Activated naive CD8-positive, alpha-beta T cell treated with anti-CD3 and anti-CD28 coated beads, Interleukin-2, amount 50 U/mL, for 24 hours (primary cell): Measurements from ENCODE around the gene PARP14.
"Not testable (repeated sequence)": the region's sequence is repeated elsewhere in the genome, so short reads cannot be mapped to it uniquely, and the experiment has no call there.

Source experiments
- ATAC-seq: fragments of 150-1000 bp; cut with Tn5 transposase; one replicate; pipeline ENCODE4 v1.10.0; 2021
- DNase-seq: peaks from one replicate; pipeline ENCODE4 v3.0.0; 2021
- H3K27ac Mint-ChIP-seq: one replicate; pipeline ENCODE4 v1.8.0; 2021; ENCODE audit warnings: mild to moderate bottlenecking, mixed read lengths
- H3K27me3 Mint-ChIP-seq: one replicate; pipeline ENCODE4 v1.8.0; 2021; ENCODE audit warnings: mixed read lengths
- H3K36me3 Mint-ChIP-seq: one replicate; pipeline ENCODE4 v1.8.0; 2021; ENCODE audit warnings: low read depth, mixed read lengths
- H3K4me1 Mint-ChIP-seq: one replicate; pipeline ENCODE4 v1.8.0; 2021; ENCODE audit warnings: mixed read lengths
- H3K4me3 Mint-ChIP-seq: one replicate; pipeline ENCODE4 v1.8.0; 2021; ENCODE audit warnings: mild to moderate bottlenecking, moderate library complexity, mixed read lengths
- H3K9me3 Mint-ChIP-seq: one replicate; pipeline ENCODE4 v1.8.0; 2021; ENCODE audit warnings: mixed read lengths

Gene PARP14

GRCh38 chr3:122727766-122728165 lies 47.1 kb downstream of the PARP14 start:
- peaks cover 46% of the 10 kb centered on the region for H3K36me3 Mint-ChIP-seq
- ATAC-seq (no peak), DNase-seq (no peak)
- H3K4me1 Mint-ChIP-seq: no peaks in the 10 kb centered on the region
- H3K27ac Mint-ChIP-seq: no peak overlapping the region
- no peaks in the 10 kb centered on the region for H3K9me3 Mint-ChIP-seq
- no peaks in the 10 kb centered on the region for H3K27me3 Mint-ChIP-seq
- H3K4me3 Mint-ChIP-seq: no peak overlapping the region

- no peaks in the 10 kb centered on the region for H3K27me3 Mint-ChIP-seq
- H3K4me1 Mint-ChIP-seq: no peaks in the 10 kb centered on the region
- H3K4me3 Mint-ChIP-seq: no peak overlapping the region
- no peak overlapping the region for H3K27ac Mint-ChIP-seq
- DNase-seq: no peak
- no peaks in the 10 kb centered on the region for H3K9me3 Mint-ChIP-seq
- ATAC-seq: no peak
- H3K36me3 Mint-ChIP-seq: peaks cover 43% of the 10 kb centered on the region
These were observed 47.5 kb downstream of the PARP14 start for GRCh38 chr3:122728186-122728585.

GRCh38 chr3:122728756-122729514 lies 48.3 kb downstream of the PARP14 start:
- H3K9me3 Mint-ChIP-seq: no peaks in the 10 kb centered on the region
- no peak overlapping the region for H3K4me3 Mint-ChIP-seq
- H3K36me3 Mint-ChIP-seq: peaks cover 40% of the 10 kb centered on the region
- DNase-seq (no peak), ATAC-seq (no peak)
- H3K4me1 Mint-ChIP-seq: no peaks in the 10 kb centered on the region
- no peak overlapping the region for H3K27ac Mint-ChIP-seq
- H3K27me3 Mint-ChIP-seq: no peaks in the 10 kb centered on the region

GRCh38 chr3:122730240-122730639 lies 49.6 kb downstream of the PARP14 start:
- no peak for DNase-seq
- Mint-ChIP-seq H3K4me3 (no peak overlapping the region), H3K9me3 (no peaks in the 10 kb centered on the region), H3K27ac (no peak overlapping the region), H3K36me3 (peaks cover 37% of the 10 kb centered on the region), H3K4me1 (no peaks in the 10 kb centered on the region), H3K27me3 (no peaks in the 10 kb centered on the region)
- no peak for ATAC-seq

GRCh38 chr3:122732682-122733525 lies 52.3 kb downstream of the PARP14 start:
- not testable (repeated sequence) for DNase-seq, H3K4me1 Mint-ChIP-seq, H3K9me3 Mint-ChIP-seq, ATAC-seq, H3K27me3 Mint-ChIP-seq, H3K4me3 Mint-ChIP-seq, H3K27ac Mint-ChIP-seq
- peaks cover 25% of the 10 kb centered on the region for H3K36me3 Mint-ChIP-seq

- no peak overlapping the region for H3K27ac Mint-ChIP-seq
- H3K36me3 Mint-ChIP-seq: peaks cover 34% of the 10 kb centered on the region
- H3K4me1 Mint-ChIP-seq: no peaks in the 10 kb centered on the region
- H3K27me3 Mint-ChIP-seq: no peaks in the 10 kb centered on the region
- no peak overlapping the region for H3K4me3 Mint-ChIP-seq
- DNase-seq (no peak), ATAC-seq (no peak)
- no peaks in the 10 kb centered on the region for H3K9me3 Mint-ChIP-seq
These were observed 58.5 kb downstream of the PARP14 start for GRCh38 chr3:122739172-122739571.

- no peak overlapping the region for H3K4me3 Mint-ChIP-seq
- no peaks in the 10 kb centered on the region for H3K4me1 Mint-ChIP-seq
- no peak for DNase-seq
- H3K9me3 Mint-ChIP-seq: no peaks in the 10 kb centered on the region
- no peak overlapping the region for H3K27ac Mint-ChIP-seq
- peaks cover 42% of the 10 kb centered on the region for H3K36me3 Mint-ChIP-seq
- no peak for ATAC-seq
- H3K27me3 Mint-ChIP-seq: no peaks in the 10 kb centered on the region
These were observed 61.6 kb downstream of the PARP14 start for GRCh38 chr3:122742234-122742633.

GRCh38 chr3:122743581-122744120 lies 63.0 kb downstream of the PARP14 start:
- H3K27ac Mint-ChIP-seq: no peak overlapping the region
- H3K4me3 Mint-ChIP-seq: no peak overlapping the region
- DNase-seq (no peak), ATAC-seq (no peak)
- H3K4me1 Mint-ChIP-seq: no peaks in the 10 kb centered on the region
- H3K36me3 Mint-ChIP-seq: peaks cover 42% of the 10 kb centered on the region
- H3K9me3 Mint-ChIP-seq: no peaks in the 10 kb centered on the region
- no peaks in the 10 kb centered on the region for H3K27me3 Mint-ChIP-seq

- DNase-seq (no peak), ATAC-seq (peak; percentile 69)
- Mint-ChIP-seq H3K4me3 (no peak overlapping the region), H3K4me1 (no peaks in the 10 kb centered on the region), H3K36me3 (peaks cover 31% of the 10 kb centered on the region), H3K27ac (no peak overlapping the region), H3K9me3 (no peaks in the 10 kb centered on the region), H3K27me3 (no peaks in the 10 kb centered on the region)
These were observed 64.9 kb downstream of the PARP14 start for GRCh38 chr3:122745369-122746021.

- H3K4me3 Mint-ChIP-seq, H3K4me1 Mint-ChIP-seq, DNase-seq, ATAC-seq, H3K27ac Mint-ChIP-seq, H3K9me3 Mint-ChIP-seq, H3K27me3 Mint-ChIP-seq: not testable (repeated sequence)
- peaks cover 28% of the 10 kb centered on the region for H3K36me3 Mint-ChIP-seq
These were observed 66.7 kb downstream of the PARP14 start for GRCh38 chr3:122747295-122747694.

GRCh38 chr3:122748347-122748746 lies 67.7 kb downstream of the PARP14 start:
- no peak for DNase-seq
- H3K4me3 Mint-ChIP-seq: no peak overlapping the region
- no peak overlapping the region for H3K27ac Mint-ChIP-seq
- peaks cover 21% of the 10 kb centered on the region for H3K36me3 Mint-ChIP-seq
- H3K9me3 Mint-ChIP-seq: no peaks in the 10 kb centered on the region
- ATAC-seq: no peak
- no peaks in the 10 kb centered on the region for H3K4me1 Mint-ChIP-seq
- H3K27me3 Mint-ChIP-seq: no peaks in the 10 kb centered on the region

- Mint-ChIP-seq H3K9me3 (no peaks in the 10 kb centered on the region), H3K4me3 (no peak overlapping the region), H3K4me1 (no peaks in the 10 kb centered on the region), H3K27me3 (no peaks in the 10 kb centered on the region), H3K36me3 (peaks cover 12% of the 10 kb centered on the region), H3K27ac (no peak overlapping the region)
- peak; percentile 77 for ATAC-seq
- DNase-seq: no peak
These were observed 74.3 kb downstream of the PARP14 start for GRCh38 chr3:122754929-122755328.

GRCh38 chr3:122755491-122755890 lies 74.9 kb downstream of the PARP14 start:
- Mint-ChIP-seq H3K9me3 (no peaks in the 10 kb centered on the region), H3K27ac (no peak overlapping the region), H3K36me3 (peaks cover 12% of the 10 kb centered on the region), H3K27me3 (no peaks in the 10 kb centered on the region), H3K4me1 (no peaks in the 10 kb centered on the region), H3K4me3 (no peak overlapping the region)
- ATAC-seq: no peak
- no peak for DNase-seq

GRCh38 chr3:122758877-122759560 lies 78.4 kb downstream of the PARP14 start:
- Mint-ChIP-seq H3K4me1 (no peaks in the 10 kb centered on the region), H3K27ac (no peak overlapping the region), H3K9me3 (no peaks in the 10 kb centered on the region), H3K27me3 (no peaks in the 10 kb centered on the region), H3K4me3 (no peak overlapping the region), H3K36me3 (peaks cover 6% of the 10 kb centered on the region)
- ATAC-seq: no peak
- DNase-seq: no peak
